Activated T-cell treated with anti-CD3 and anti-CD28 coated beads, Interleukin-2, amount 50 U/mL, for 24 hours (primary cell): ENCODE data around the gene SNAPC4.
A peak's percentile ranks its signal among the peaks of the same experiment; 100 is the strongest.

ENCODE experiments used
- DNase-seq: peaks from one replicate; pipeline ENCODE4 v3.0.0-alpha.2; 2020
- H3K27ac Mint-ChIP-seq: 2 replicates; pipeline ENCODE4 v1.8.0; 2020; ENCODE audit warnings: mild to moderate bottlenecking, mixed read lengths
- H3K27me3 Mint-ChIP-seq: 2 replicates; pipeline ENCODE4 v1.8.0; 2020; ENCODE audit warnings: mixed read lengths
- H3K36me3 Mint-ChIP-seq: 2 replicates; pipeline ENCODE4 v1.8.0; 2020; ENCODE audit warnings: low read depth, mixed read lengths
- H3K4me1 Mint-ChIP-seq: 2 replicates; pipeline ENCODE4 v1.8.0; 2020; ENCODE audit warnings: low read depth, mixed read lengths
- H3K4me3 Mint-ChIP-seq: 2 replicates; pipeline ENCODE4 v1.8.0; 2020; ENCODE audit warnings: mild to moderate bottlenecking, moderate library complexity, mixed read lengths
- H3K9me3 Mint-ChIP-seq: 2 replicates; pipeline ENCODE4 v1.8.0; 2020; ENCODE audit warnings: mixed read lengths

The SNAPC4 gene

GRCh38 chr9:136380381-136380780, 19.6 kb downstream of the SNAPC4 start:
- Mint-ChIP-seq H3K4me3 (no peak overlapping the region), H3K4me1 (peaks cover 13% of the 10 kb centered on the region), H3K36me3 (peaks cover 81% of the 10 kb centered on the region), H3K27me3 (no peaks in the 10 kb centered on the region), H3K9me3 (no peaks in the 10 kb centered on the region), H3K27ac (no peak overlapping the region)
- no peak for DNase-seq

- no peak for DNase-seq
- no peaks in the 10 kb centered on the region for H3K27me3 Mint-ChIP-seq
- H3K4me3 Mint-ChIP-seq = no peak overlapping the region
- peaks cover 8% of the 10 kb centered on the region for H3K4me1 Mint-ChIP-seq
- peaks cover 79% of the 10 kb centered on the region for H3K36me3 Mint-ChIP-seq
- no peaks in the 10 kb centered on the region for H3K9me3 Mint-ChIP-seq
- no peak overlapping the region for H3K27ac Mint-ChIP-seq
These were observed 20.1 kb downstream of the SNAPC4 start for GRCh38 chr9:136379891-136380290.

- Mint-ChIP-seq H3K4me1 (peaks cover 3% of the 10 kb centered on the region), H3K4me3 (no peak overlapping the region), H3K36me3 (peaks cover 79% of the 10 kb centered on the region), H3K27ac (no peak overlapping the region), H3K9me3 (no peaks in the 10 kb centered on the region), H3K27me3 (no peaks in the 10 kb centered on the region)
- no peak for DNase-seq
These were observed 20.6 kb downstream of the SNAPC4 start for GRCh38 chr9:136379401-136379800.

GRCh38 chr9:136379003-136379287, 21.0 kb downstream of the SNAPC4 start:
- Mint-ChIP-seq H3K9me3 (no peaks in the 10 kb centered on the region), H3K27me3 (no peaks in the 10 kb centered on the region), H3K36me3 (peaks cover 76% of the 10 kb centered on the region), H3K27ac (no peak overlapping the region), H3K4me3 (no peak overlapping the region), H3K4me1 (no peaks in the 10 kb centered on the region)
- no peak for DNase-seq

GRCh38 chr9:136378170-136379002, 21.6 kb downstream of the SNAPC4 start:
- Mint-ChIP-seq H3K27ac (no peak overlapping the region), H3K4me3 (no peak overlapping the region), H3K4me1 (no peaks in the 10 kb centered on the region), H3K9me3 (no peaks in the 10 kb centered on the region), H3K27me3 (no peaks in the 10 kb centered on the region), H3K36me3 (peaks cover 70% of the 10 kb centered on the region)
- no peak for DNase-seq

GRCh38 chr9:136377341-136378169, 22.4 kb downstream of the SNAPC4 start:
- no peak overlapping the region for H3K27ac Mint-ChIP-seq

GRCh38 chr9:136376457-136376856, 23.5 kb downstream of the SNAPC4 start:
- no peak overlapping the region for H3K27ac Mint-ChIP-seq
- H3K9me3 Mint-ChIP-seq = no peaks in the 10 kb centered on the region
- peaks cover 54% of the 10 kb centered on the region for H3K36me3 Mint-ChIP-seq
- H3K27me3 Mint-ChIP-seq = no peaks in the 10 kb centered on the region
- H3K4me3 Mint-ChIP-seq = no peak overlapping the region
- DNase-seq = no peak
- no peaks in the 10 kb centered on the region for H3K4me1 Mint-ChIP-seq

More at GRCh38 chr9:136377341-136378169, 22.4 kb downstream of the SNAPC4 start:
- Mint-ChIP-seq H3K9me3 (no peaks in the 10 kb centered on the region), H3K27me3 (no peaks in the 10 kb centered on the region), H3K36me3 (peaks cover 65% of the 10 kb centered on the region), H3K4me3 (no peak overlapping the region), H3K4me1 (no peaks in the 10 kb centered on the region)
- DNase-seq = peak; percentile 32

- Mint-ChIP-seq H3K4me3 (no peak overlapping the region), H3K27ac (no peak overlapping the region), H3K4me1 (no peaks in the 10 kb centered on the region), H3K27me3 (no peaks in the 10 kb centered on the region), H3K36me3 (peaks cover 47% of the 10 kb centered on the region), H3K9me3 (no peaks in the 10 kb centered on the region)
- no peak for DNase-seq
These were observed 24.9 kb downstream of the SNAPC4 start for GRCh38 chr9:136375096-136375495.

- DNase-seq = no peak
- H3K36me3 Mint-ChIP-seq = peaks cover 39% of the 10 kb centered on the region
- no peaks in the 10 kb centered on the region for H3K4me1 Mint-ChIP-seq
- H3K27ac Mint-ChIP-seq = no peak overlapping the region
- no peaks in the 10 kb centered on the region for H3K27me3 Mint-ChIP-seq
- H3K4me3 Mint-ChIP-seq = no peak overlapping the region
- H3K9me3 Mint-ChIP-seq = no peaks in the 10 kb centered on the region
These were observed 25.8 kb downstream of the SNAPC4 start for GRCh38 chr9:136374183-136374575.

GRCh38 chr9:136373300-136374182, 26.4 kb downstream of the SNAPC4 start, which contains the start of gene CARD9:
CARD9 (minus strand) TSS chr9:136373669; CDS start chr9:136372078, 1,591 bp downstream.
- Mint-ChIP-seq H3K36me3 (peaks cover 32% of the 10 kb centered on the region), H3K27ac (peak within 1 kb of the TSS; percentile 29), H3K4me3 (peak within 1 kb of the TSS; percentile 50), H3K4me1 (no peaks in the 10 kb centered on the region), H3K27me3 (no peaks in the 10 kb centered on the region), H3K9me3 (no peaks in the 10 kb centered on the region)
- DNase-seq = peak; percentile 33

- Mint-ChIP-seq H3K36me3 (peaks cover 29% of the 10 kb centered on the region), H3K9me3 (no peaks in the 10 kb centered on the region), H3K27me3 (no peaks in the 10 kb centered on the region), H3K27ac (peak overlapping the region; percentile 29), H3K4me3 (peak overlapping the region; percentile 50), H3K4me1 (no peaks in the 10 kb centered on the region)
- no peak for DNase-seq
These were observed 27.2 kb downstream of the SNAPC4 start for GRCh38 chr9:136372561-136373299.

GRCh38 chr9:136372006-136372405, 28.0 kb downstream of the SNAPC4 start:
- no peak overlapping the region for H3K4me3 Mint-ChIP-seq
- H3K27ac Mint-ChIP-seq = no peak overlapping the region
- H3K27me3 Mint-ChIP-seq = no peaks in the 10 kb centered on the region
- DNase-seq = no peak
- no peaks in the 10 kb centered on the region for H3K9me3 Mint-ChIP-seq
- peaks cover 26% of the 10 kb centered on the region for H3K36me3 Mint-ChIP-seq
- no peaks in the 10 kb centered on the region for H3K4me1 Mint-ChIP-seq

GRCh38 chr9:136371533-136371880, 28.5 kb downstream of the SNAPC4 start:
- Mint-ChIP-seq H3K36me3 (peaks cover 21% of the 10 kb centered on the region), H3K27ac (no peak overlapping the region), H3K4me3 (no peak overlapping the region), H3K4me1 (no peaks in the 10 kb centered on the region), H3K9me3 (no peaks in the 10 kb centered on the region), H3K27me3 (no peaks in the 10 kb centered on the region)
- no peak for DNase-seq
